ENCODE results near the gene GAB2.

DNA sequence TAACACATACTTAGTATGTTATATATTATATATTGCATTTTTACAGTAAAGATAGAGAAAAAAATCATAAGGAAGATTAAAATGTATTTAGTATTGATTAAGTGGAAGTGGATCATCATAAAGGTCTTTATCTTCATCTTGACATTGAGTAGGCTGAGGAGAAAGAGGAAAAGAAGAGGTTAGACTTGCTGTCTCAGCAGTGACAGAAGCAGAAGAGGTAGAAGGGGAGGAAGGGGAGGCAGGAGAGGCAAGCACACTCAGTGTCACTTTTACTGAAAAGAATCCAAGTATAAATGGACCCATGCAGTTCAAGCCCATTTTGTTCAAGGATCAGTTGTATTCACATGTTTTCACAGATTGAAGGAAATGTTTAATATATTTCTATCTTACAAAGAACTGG, 69.7 kb downstream of the GAB2 start:
- TF ChIP-seq, protein P1, sequence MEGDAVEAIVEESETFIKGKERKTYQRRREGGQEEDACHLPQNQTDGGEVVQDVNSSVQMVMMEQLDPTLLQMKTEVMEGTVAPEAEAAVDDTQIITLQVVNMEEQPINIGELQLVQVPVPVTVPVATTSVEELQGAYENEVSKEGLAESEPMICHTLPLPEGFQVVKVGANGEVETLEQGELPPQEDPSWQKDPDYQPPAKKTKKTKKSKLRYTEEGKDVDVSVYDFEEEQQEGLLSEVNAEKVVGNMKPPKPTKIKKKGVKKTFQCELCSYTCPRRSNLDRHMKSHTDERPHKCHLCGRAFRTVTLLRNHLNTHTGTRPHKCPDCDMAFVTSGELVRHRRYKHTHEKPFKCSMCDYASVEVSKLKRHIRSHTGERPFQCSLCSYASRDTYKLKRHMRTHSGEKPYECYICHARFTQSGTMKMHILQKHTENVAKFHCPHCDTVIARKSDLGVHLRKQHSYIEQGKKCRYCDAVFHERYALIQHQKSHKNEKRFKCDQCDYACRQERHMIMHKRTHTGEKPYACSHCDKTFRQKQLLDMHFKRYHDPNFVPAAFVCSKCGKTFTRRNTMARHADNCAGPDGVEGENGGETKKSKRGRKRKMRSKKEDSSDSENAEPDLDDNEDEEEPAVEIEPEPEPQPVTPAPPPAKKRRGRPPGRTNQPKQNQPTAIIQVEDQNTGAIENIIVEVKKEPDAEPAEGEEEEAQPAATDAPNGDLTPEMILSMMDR (IDR thresholded peaks at IDR 0.05; ENCODE audit: low read length), result no peak
- no peak for TF ChIP-seq EZH2 (IDR thresholded peaks at IDR 0.05; ENCODE audit: borderline replicate concordance, low read length)
